ENCODE measurements around the gene CTNNBL1. TPM values are rescaled to one million over a fixed set of nuclear protein-coding genes. Genes with fewer than 3 reads are reported as not detected.

CTNNBL1 gene
- total RNA-seq, 2 experiments from 2014 or later = 72.6 to 93.4 TPM

DNA sequence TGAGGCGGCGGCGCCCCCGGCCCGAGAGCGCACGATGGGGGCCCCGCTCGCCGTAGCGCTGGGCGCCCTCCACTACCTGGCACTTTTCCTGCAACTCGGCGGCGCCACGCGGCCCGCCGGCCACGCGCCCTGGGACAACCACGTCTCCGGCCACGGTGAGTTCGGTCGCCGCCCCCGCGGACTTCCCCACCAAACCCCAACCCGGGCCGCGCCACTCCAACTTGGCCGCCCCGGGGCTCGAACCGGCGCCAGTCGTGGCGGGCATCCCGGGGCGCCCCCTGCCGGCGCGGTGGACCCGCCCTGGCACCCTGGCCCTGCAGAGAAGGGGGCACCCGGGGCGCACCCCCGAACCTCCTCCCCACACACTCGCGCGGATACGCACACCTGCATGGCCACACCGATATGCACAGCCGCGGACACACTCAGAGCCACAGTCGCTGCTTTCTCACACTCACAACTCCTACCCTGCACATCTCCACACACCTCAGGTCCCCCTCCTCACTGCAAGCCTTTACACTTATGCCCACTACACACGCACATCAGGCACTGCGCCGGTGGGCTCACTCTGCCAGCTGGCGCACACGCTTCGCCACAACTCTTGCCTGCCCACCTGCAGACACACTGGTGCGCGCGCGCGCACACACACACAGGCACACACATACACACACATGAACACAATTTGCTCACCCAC, 209.6 kb downstream of the CTNNBL1 start:
- no peak for ATAC-seq
- peak overlapping the region; percentile 46 for H3K4me3 Mint-ChIP-seq

GRCh38 chr20:37904008-37904642, 210.3 kb downstream of the CTNNBL1 start:
- H3K27ac Mint-ChIP-seq = no peak overlapping the region
- ChIA-PET POLR2A (no interaction called here), CTCF (interaction anchor here (0.5 kb wide), 1 partner anchor 108 kb away, joined by 4 read pairs; no protein-coding TSS in a partner anchor)
- intact Hi-C loops (cut with DNase I, micrococcal nuclease) = loop anchor here (5.0 kb wide), 3 partner anchors 88 to 342 kb away; no protein-coding TSS in a partner anchor
- H3K4me3 Mint-ChIP-seq = peak overlapping the region; percentile 46
- no peaks in the 10 kb centered on the region for H3K9me3 Mint-ChIP-seq (ENCODE audit: low read depth)
- ATAC-seq (no peak), DNase-seq (no peak)
- H3K36me3 Mint-ChIP-seq (ENCODE audit: low read depth) = no peaks in the 10 kb centered on the region
- peaks cover 9% of the 10 kb centered on the region for H3K4me1 Mint-ChIP-seq
- peaks cover 56% of the 10 kb centered on the region for H3K27me3 Mint-ChIP-seq

More for the DNA sequence above, 209.6 kb downstream of the CTNNBL1 start:
- Mint-ChIP-seq H3K4me1 (peaks cover 11% of the 10 kb centered on the region), H3K27ac (no peak overlapping the region), H3K27me3 (peaks cover 52% of the 10 kb centered on the region), H3K36me3 (ENCODE audit: low read depth) (no peaks in the 10 kb centered on the region), H3K9me3 (ENCODE audit: low read depth) (no peaks in the 10 kb centered on the region)
- CTCF ChIA-PET = interaction anchor here (0.5 kb wide), 1 partner anchor 108 kb away, joined by 4 read pairs; no protein-coding TSS in a partner anchor
- POLR2A ChIA-PET = no interaction called here
- intact Hi-C loops (cut with DNase I, micrococcal nuclease) = loop anchor here (2.0 to 5.0 kb wide), 5 partner anchors 89 to 341 kb away; no protein-coding TSS in a partner anchor
- DNase-seq = peak; percentile 34

DNA sequence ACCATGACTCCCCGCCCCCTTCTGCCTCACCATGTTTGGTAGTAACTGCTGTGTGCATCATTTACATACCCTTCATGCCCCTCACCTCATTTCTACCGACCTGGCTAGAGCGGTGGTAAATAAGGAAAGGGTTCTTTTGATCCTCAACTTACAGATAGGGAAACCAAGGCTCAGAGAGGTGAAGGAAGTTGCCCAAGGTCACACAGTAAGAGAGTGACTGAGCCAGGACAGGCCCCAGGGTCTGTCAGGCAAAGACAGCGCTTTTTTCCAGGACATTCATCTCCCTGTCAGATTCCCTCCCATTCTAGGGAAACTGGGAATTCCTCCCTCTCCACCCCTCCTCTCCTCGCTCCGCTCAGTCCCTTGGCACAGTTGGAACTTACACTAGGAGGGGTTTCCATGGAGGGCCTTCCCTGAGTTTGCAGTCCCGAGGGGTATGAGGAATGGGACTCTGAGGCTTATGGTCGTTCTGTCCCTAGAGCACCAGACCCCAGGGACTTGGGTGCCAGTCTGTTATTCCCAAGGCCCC, 211.1 kb downstream of the CTNNBL1 start:
- DNase-seq (no peak), ATAC-seq (no peak)
- no peak overlapping the region for H3K27ac Mint-ChIP-seq
- H3K4me1 Mint-ChIP-seq = peaks cover 9% of the 10 kb centered on the region
- ChIA-PET CTCF (no interaction called here), POLR2A (no interaction called here)
- no peak overlapping the region for H3K4me3 Mint-ChIP-seq
- intact Hi-C loops (cut with DNase I, micrococcal nuclease) = loop anchor here (5.0 kb wide), 3 partner anchors 87 to 343 kb away; no protein-coding TSS in a partner anchor
- no peaks in the 10 kb centered on the region for H3K9me3 Mint-ChIP-seq (ENCODE audit: low read depth)
- no peaks in the 10 kb centered on the region for H3K36me3 Mint-ChIP-seq (ENCODE audit: low read depth)
- H3K27me3 Mint-ChIP-seq = peaks cover 49% of the 10 kb centered on the region

GRCh38 chr20:37905671-37906613, 212.1 kb downstream of the CTNNBL1 start:
- Mint-ChIP-seq H3K4me1 (peaks cover 9% of the 10 kb centered on the region), H3K27me3 (peaks cover 43% of the 10 kb centered on the region), H3K4me3 (no peak overlapping the region), H3K27ac (no peak overlapping the region), H3K9me3 (ENCODE audit: low read depth) (no peaks in the 10 kb centered on the region), H3K36me3 (ENCODE audit: low read depth) (no peaks in the 10 kb centered on the region)
- ChIA-PET POLR2A (no interaction called here), CTCF (interaction anchor here (0.6 kb wide), 1 partner anchor 12 kb away, joined by 3 read pairs; no protein-coding TSS in a partner anchor)
- DNase-seq (no peak), ATAC-seq (no peak)
- intact Hi-C loops (cut with DNase I, micrococcal nuclease) = no loop called here

DNA sequence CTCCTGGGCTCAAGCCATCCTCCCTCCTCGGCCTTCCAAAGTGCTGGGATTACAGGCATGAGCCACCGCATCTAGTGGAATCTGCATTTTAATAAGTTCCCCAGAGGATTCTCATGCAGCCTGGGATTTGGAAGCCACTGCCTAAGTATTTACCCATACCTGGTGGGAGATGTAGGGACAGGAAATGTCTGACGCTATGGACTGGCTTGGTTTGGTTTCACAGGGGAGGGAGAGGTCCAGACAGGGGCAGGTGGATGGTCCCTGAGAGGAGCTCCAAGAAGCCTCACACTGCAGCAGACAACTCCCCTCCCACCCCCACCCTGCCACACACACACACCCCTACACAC, 213.5 kb downstream of the CTNNBL1 start:
- intact Hi-C loops (cut with DNase I, micrococcal nuclease) = no loop called here
- DNase-seq (no peak), ATAC-seq (no peak)
- ChIA-PET POLR2A (no interaction called here), CTCF (interaction anchor here (0.6 to 0.9 kb wide), 2 partner anchors 8 to 178 kb away, joined by 3 to 4 read pairs; no protein-coding TSS in a partner anchor)
- Mint-ChIP-seq H3K4me3 (no peak overlapping the region), H3K9me3 (ENCODE audit: low read depth) (no peaks in the 10 kb centered on the region), H3K36me3 (ENCODE audit: low read depth) (no peaks in the 10 kb centered on the region), H3K27ac (no peak overlapping the region), H3K4me1 (peaks cover 7% of the 10 kb centered on the region), H3K27me3 (peaks cover 37% of the 10 kb centered on the region)

GRCh38 chr20:37907677-37908401, 214.0 kb downstream of the CTNNBL1 start:
- Mint-ChIP-seq H3K27me3 (peaks cover 37% of the 10 kb centered on the region), H3K27ac (no peak overlapping the region), H3K4me3 (no peak overlapping the region), H3K36me3 (ENCODE audit: low read depth) (no peaks in the 10 kb centered on the region), H3K4me1 (peaks cover 7% of the 10 kb centered on the region), H3K9me3 (ENCODE audit: low read depth) (no peaks in the 10 kb centered on the region)
- DNase-seq = no peak
- ChIA-PET POLR2A (no interaction called here), CTCF (no interaction called here)
- no peak for ATAC-seq
- intact Hi-C loops (cut with DNase I, micrococcal nuclease) = no loop called here

- Mint-ChIP-seq H3K9me3 (ENCODE audit: low read depth) (no peaks in the 10 kb centered on the region), H3K4me3 (no peak overlapping the region), H3K4me1 (peaks cover 19% of the 10 kb centered on the region), H3K27me3 (peaks cover 28% of the 10 kb centered on the region), H3K27ac (no peak overlapping the region), H3K36me3 (ENCODE audit: low read depth) (no peaks in the 10 kb centered on the region)
- ATAC-seq (no peak), DNase-seq (no peak)
- intact Hi-C loops (cut with DNase I, micrococcal nuclease) = no loop called here
- CTCF ChIA-PET = interaction anchor here (0.5 kb wide), 2 partner anchors 144 to 569 kb away, joined by 3 to 6 read pairs; no protein-coding TSS in a partner anchor
- POLR2A ChIA-PET = no interaction called here
Observed at GRCh38 chr20:37911261-37911660, 217.4 kb downstream of the CTNNBL1 start.

GRCh38 chr20:37911838-37912281, 218.0 kb downstream of the CTNNBL1 start:
- Mint-ChIP-seq H3K4me1 (peaks cover 19% of the 10 kb centered on the region), H3K4me3 (no peak overlapping the region), H3K36me3 (ENCODE audit: low read depth) (no peaks in the 10 kb centered on the region), H3K27me3 (peaks cover 31% of the 10 kb centered on the region), H3K9me3 (ENCODE audit: low read depth) (no peaks in the 10 kb centered on the region), H3K27ac (no peak overlapping the region)
- peak; percentile 24 for DNase-seq
- CTCF ChIA-PET = interaction anchor here (0.5 kb wide), 1 partner anchor 308 kb away, joined by 3 read pairs; no protein-coding TSS in a partner anchor
- ATAC-seq = no peak
- intact Hi-C loops (cut with DNase I, micrococcal nuclease) = no loop called here
- POLR2A ChIA-PET = no interaction called here

GRCh38 chr20:37912874-37913273, 219.0 kb downstream of the CTNNBL1 start:
- peak; percentile 62 for ATAC-seq
- H3K27ac Mint-ChIP-seq = no peak overlapping the region
- H3K9me3 Mint-ChIP-seq (ENCODE audit: low read depth) = no peaks in the 10 kb centered on the region
- no peaks in the 10 kb centered on the region for H3K36me3 Mint-ChIP-seq (ENCODE audit: low read depth)
- H3K27me3 Mint-ChIP-seq = peaks cover 33% of the 10 kb centered on the region
- no peak for DNase-seq
- intact Hi-C loops (cut with DNase I, micrococcal nuclease) = no loop called here
- ChIA-PET POLR2A (no interaction called here), CTCF (no interaction called here)
- H3K4me1 Mint-ChIP-seq = peaks cover 19% of the 10 kb centered on the region
- no peak overlapping the region for H3K4me3 Mint-ChIP-seq

- Mint-ChIP-seq H3K4me3 (no peak overlapping the region), H3K4me1 (peaks cover 19% of the 10 kb centered on the region), H3K9me3 (ENCODE audit: low read depth) (no peaks in the 10 kb centered on the region), H3K36me3 (ENCODE audit: low read depth) (no peaks in the 10 kb centered on the region), H3K27me3 (peaks cover 34% of the 10 kb centered on the region), H3K27ac (no peak overlapping the region)
- ATAC-seq (no peak), DNase-seq (no peak)
- intact Hi-C loops (cut with DNase I, micrococcal nuclease) = no loop called here
- ChIA-PET POLR2A (no interaction called here), CTCF (interaction anchor here (0.6 kb wide), 1 partner anchor 63 kb away, joined by 3 read pairs; no protein-coding TSS in a partner anchor)
Observed at GRCh38 chr20:37913567-37914366, 219.9 kb downstream of the CTNNBL1 start.

All from activated CD4-positive, alpha-beta T cell treated with anti-CD3 and anti-CD28 coated beads for 36 hours (primary cell).